HEK293 (cell line): ENCODE data around the gene MS4A14.

ENCODE experiments used
- FEZF1 ChIP-seq: fragments of 450-650 bp; formaldehyde crosslinking; IDR thresholded peaks from 2 replicates; pipeline ENCODE4 v1.5.1; 2016; ENCODE audit warnings: missing biosample characterization, missing genetic modification characterization
- SETDB1 ChIP-seq: IDR thresholded peaks from one replicate; pipeline ENCODE4 v1.6.1; 2017; ENCODE audit warnings: mild to moderate bottlenecking, low read length, moderate library complexity, mixed read lengths; ENCODE audit not compliant: insufficient read length
- ZNF138 ChIP-seq: fragments of 450-650 bp; formaldehyde crosslinking; IDR thresholded peaks from 2 replicates; pipeline ENCODE4 v1.5.1; 2016; ENCODE audit warnings: missing biosample characterization, missing genetic modification characterization, borderline replicate concordance
- ZNF610 ChIP-seq: fragments of 450-650 bp; formaldehyde crosslinking; IDR thresholded peaks from 2 replicates; pipeline ENCODE4 v1.5.1; 2016; ENCODE audit warnings: missing biosample characterization, missing genetic modification characterization, borderline replicate concordance
- ZNF747 ChIP-seq: fragments of 450-650 bp; formaldehyde crosslinking; IDR thresholded peaks from 2 replicates; pipeline ENCODE4 v1.5.1; 2016; ENCODE audit warnings: missing biosample characterization, missing genetic modification characterization
- TF ChIP-seq, protein P1 (sequence below): sonication (generic); formaldehyde crosslinking; IDR thresholded peaks from 2 replicates; pipeline ENCODE4 v1.8.1; 2022; ENCODE audit warnings: mild to moderate bottlenecking, moderate library complexity, missing genetic modification reagents
- TF ChIP-seq, protein P2 (sequence below): fragments of 450-650 bp; formaldehyde crosslinking; IDR thresholded peaks from 2 replicates; pipeline ENCODE4 v1.5.1; 2016; ENCODE audit warnings: missing biosample characterization, missing genetic modification characterization

DNA sequence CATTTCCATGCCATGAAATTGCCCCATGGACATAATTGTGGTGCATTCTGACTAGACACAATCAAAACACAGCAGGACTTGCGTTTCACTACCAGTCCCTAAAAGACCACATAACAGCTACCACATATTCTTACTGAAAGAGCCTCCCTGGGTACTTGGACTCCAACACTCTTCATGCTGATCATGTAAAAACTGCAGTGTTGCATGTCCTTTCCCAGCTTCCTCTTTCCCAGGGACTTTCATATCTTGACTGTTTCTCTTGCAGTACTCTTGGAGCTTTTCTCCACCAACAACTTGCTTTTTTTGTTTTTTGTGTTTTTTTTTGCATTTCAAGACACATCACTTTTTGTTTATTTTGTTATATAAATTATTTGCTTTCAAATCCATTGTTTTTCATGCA, 46.3 kb upstream of the MS4A14 start:
- TF ChIP-seq ZNF610 (tag by site-specific recombination) (no peak), ZNF747 (tag by site-specific recombination) (no peak), ZNF138 (tag by site-specific recombination) (no peak), SETDB1 (no peak), FEZF1 (no peak)
- TF ChIP-seq, protein P1, sequence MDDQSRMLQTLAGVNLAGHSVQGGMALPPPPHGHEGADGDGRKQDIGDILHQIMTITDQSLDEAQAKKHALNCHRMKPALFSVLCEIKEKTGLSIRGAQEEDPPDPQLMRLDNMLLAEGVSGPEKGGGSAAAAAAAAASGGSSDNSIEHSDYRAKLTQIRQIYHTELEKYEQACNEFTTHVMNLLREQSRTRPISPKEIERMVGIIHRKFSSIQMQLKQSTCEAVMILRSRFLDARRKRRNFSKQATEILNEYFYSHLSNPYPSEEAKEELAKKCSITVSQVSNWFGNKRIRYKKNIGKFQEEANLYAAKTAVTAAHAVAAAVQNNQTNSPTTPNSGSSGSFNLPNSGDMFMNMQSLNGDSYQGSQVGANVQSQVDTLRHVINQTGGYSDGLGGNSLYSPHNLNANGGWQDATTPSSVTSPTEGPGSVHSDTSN, result no peak
- TF ChIP-seq, protein P2, sequence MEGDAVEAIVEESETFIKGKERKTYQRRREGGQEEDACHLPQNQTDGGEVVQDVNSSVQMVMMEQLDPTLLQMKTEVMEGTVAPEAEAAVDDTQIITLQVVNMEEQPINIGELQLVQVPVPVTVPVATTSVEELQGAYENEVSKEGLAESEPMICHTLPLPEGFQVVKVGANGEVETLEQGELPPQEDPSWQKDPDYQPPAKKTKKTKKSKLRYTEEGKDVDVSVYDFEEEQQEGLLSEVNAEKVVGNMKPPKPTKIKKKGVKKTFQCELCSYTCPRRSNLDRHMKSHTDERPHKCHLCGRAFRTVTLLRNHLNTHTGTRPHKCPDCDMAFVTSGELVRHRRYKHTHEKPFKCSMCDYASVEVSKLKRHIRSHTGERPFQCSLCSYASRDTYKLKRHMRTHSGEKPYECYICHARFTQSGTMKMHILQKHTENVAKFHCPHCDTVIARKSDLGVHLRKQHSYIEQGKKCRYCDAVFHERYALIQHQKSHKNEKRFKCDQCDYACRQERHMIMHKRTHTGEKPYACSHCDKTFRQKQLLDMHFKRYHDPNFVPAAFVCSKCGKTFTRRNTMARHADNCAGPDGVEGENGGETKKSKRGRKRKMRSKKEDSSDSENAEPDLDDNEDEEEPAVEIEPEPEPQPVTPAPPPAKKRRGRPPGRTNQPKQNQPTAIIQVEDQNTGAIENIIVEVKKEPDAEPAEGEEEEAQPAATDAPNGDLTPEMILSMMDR (tag by site-specific recombination), result no peak
